IMR-90 (cell line): ENCODE measurements around the gene OTUB2. TPM values are rescaled to one million over a fixed set of nuclear protein-coding genes. Genes with fewer than 3 reads are reported as not detected.
A peak's percentile ranks its signal among the peaks of the same experiment; 100 is the strongest.

Experiments
- ATAC-seq: fragments of 200-7000 bp; cut with Tn5 transposase; 2 replicates; pipeline ENCODE4 v1.9.1; 2020; ENCODE audit warnings: low read depth, mild to moderate bottlenecking, moderate library complexity
- BruUV-seq: library from RNA; stranded (reverse); fragments of 400-500 nt; replicated peaks from 2 replicates; lab custom pipeline; 2021; lab: Mats Ljungman, UMichigan
- CTCF ChIA-PET: fragments of 300-600 bp; formaldehyde crosslinking; extraction: SDS; loops from one replicate; lab custom pipeline; 2021; ENCODE audit warnings: antibody characterized with exemption; lab: Yijun Ruan, JAX
- POLR2A ChIA-PET: fragments of 300-600 bp; sonication (Branson Sonifier 250); formaldehyde crosslinking; loops from one replicate; lab custom pipeline; 2022; ENCODE audit warnings: antibody characterized with exemption; ENCODE audit not compliant: unreplicated experiment; lab: Charles Lee
- DNase-seq: peaks from one replicate; pipeline ENCODE4 v3.0.0; 2013
- H2AFZ ChIP-seq: replicated peaks from 2 replicates; pipeline ENCODE3; 2013; ENCODE audit warnings: low read length, mild to moderate bottlenecking; ENCODE audit not compliant: poor library complexity
- H2AK5ac ChIP-seq: 2 replicates; pipeline ENCODE4 v1.6.1; 2013; ENCODE audit warnings: low read depth, low read length, inconsistent platforms
- H2AK9ac ChIP-seq: replicated peaks from 2 replicates; pipeline ENCODE3; 2013; ENCODE audit warnings: mild to moderate bottlenecking, low read depth, low read length, moderate library complexity; ENCODE audit not compliant: poor library complexity
- H2BK120ac ChIP-seq: 2 replicates; pipeline ENCODE4 v1.6.1; 2013; ENCODE audit warnings: low read depth, low read length, inconsistent platforms
- H2BK15ac ChIP-seq: 3 replicates; pipeline ENCODE4 v1.6.1; 2013; ENCODE audit warnings: low read depth, low read length, inconsistent platforms
- H2BK20ac ChIP-seq: 2 replicates; pipeline ENCODE4 v1.6.1; 2013; ENCODE audit warnings: low read depth, mild to moderate bottlenecking, inconsistent platforms, low read length, moderate library complexity
- H2BK5ac ChIP-seq: 2 replicates; pipeline ENCODE4 v1.6.1; 2013; ENCODE audit warnings: mild to moderate bottlenecking, low read depth, low read length, inconsistent platforms; ENCODE audit not compliant: poor library complexity, severe bottlenecking
- H3K14ac ChIP-seq: replicated peaks from 2 replicates; pipeline ENCODE4 v1.6.1; 2013; ENCODE audit warnings: low read depth, low read length, inconsistent platforms
- H3K18ac ChIP-seq: 2 replicates; pipeline ENCODE4 v1.6.1; 2013; ENCODE audit warnings: low read depth, low read length, control low read depth
- H3K23ac ChIP-seq: 2 replicates; pipeline ENCODE4 v1.6.1; 2013; ENCODE audit warnings: low read depth, low read length, inconsistent platforms
- H3K27ac ChIP-seq: 2 replicates; pipeline ENCODE4 v1.5.1; 2013; ENCODE audit warnings: mild to moderate bottlenecking, control low read depth, low read length; ENCODE audit not compliant: insufficient read depth
- H3K27me3 ChIP-seq: 2 replicates; pipeline ENCODE4 v1.6.1; 2013; ENCODE audit warnings: low read length; ENCODE audit not compliant: control insufficient read depth, insufficient read depth
- H3K36me3 ChIP-seq: 2 replicates; pipeline ENCODE4 v1.6.1; 2013; ENCODE audit warnings: low read length, mixed read lengths; ENCODE audit not compliant: control insufficient read depth, insufficient read depth
- H3K4ac ChIP-seq: 2 replicates; pipeline ENCODE4 v1.6.1; 2013; ENCODE audit warnings: low read depth, low read length, inconsistent platforms
- H3K4me1 ChIP-seq: 2 replicates; pipeline ENCODE4 v1.6.1; 2013; ENCODE audit warnings: low read length, mixed read lengths; ENCODE audit not compliant: control insufficient read depth, insufficient read depth
- H3K4me2 ChIP-seq: 2 replicates; pipeline ENCODE4 v1.6.1; 2013; ENCODE audit warnings: low read depth, mild to moderate bottlenecking, control low read depth, low read length, moderate library complexity
- H3K4me3 ChIP-seq: 2 replicates; pipeline ENCODE4 v1.5.1; 2013; ENCODE audit warnings: low read depth, mild to moderate bottlenecking, control low read depth, low read length, moderate library complexity; ENCODE audit not compliant: insufficient read depth
- H3K56ac ChIP-seq: 2 replicates; pipeline ENCODE4 v1.6.1; 2013; ENCODE audit warnings: low read length, inconsistent platforms; ENCODE audit not compliant: insufficient read depth; ENCODE audit errors: extremely low read depth
- H3K79me1 ChIP-seq, 2 experiments: 2 replicates each; pipeline ENCODE4 v1.6.1; 2013; ENCODE audit warnings: low read length in 2 of 2, inconsistent platforms in 1 of 2, low read depth in 1 of 2
- H3K9ac ChIP-seq: 2 replicates; pipeline ENCODE4 v1.6.1; 2013; ENCODE audit warnings: low read depth, low read length, control low read depth
- H3K9me1 ChIP-seq: 2 replicates; pipeline ENCODE4 v1.6.1; 2013; ENCODE audit warnings: low read length, inconsistent platforms; ENCODE audit not compliant: insufficient read depth
- H3K9me3 ChIP-seq: 2 replicates; pipeline ENCODE4 v1.6.1; 2013; ENCODE audit warnings: low read length; ENCODE audit not compliant: control insufficient read depth, insufficient read depth
- H4K20me1 ChIP-seq: 2 replicates; pipeline ENCODE4 v1.6.1; 2013; ENCODE audit warnings: low read length, inconsistent platforms; ENCODE audit not compliant: insufficient read depth
- H4K5ac ChIP-seq: 2 replicates; pipeline ENCODE4 v1.6.1; 2013; ENCODE audit warnings: mild to moderate bottlenecking, low read depth, low read length, control low read depth
- H4K8ac ChIP-seq, 2 experiments: 2 replicates each; pipeline ENCODE4 v1.6.1; 2013; ENCODE audit warnings: low read depth in 2 of 2, low read length in 2 of 2, control low read depth in 1 of 2, inconsistent platforms in 1 of 2
- H4K91ac ChIP-seq: 2 replicates; pipeline ENCODE4 v1.6.1; 2013; ENCODE audit warnings: low read depth, low read length, inconsistent platforms; ENCODE audit not compliant: insufficient read depth
- CTCF ChIP-seq: conservative IDR thresholded peaks from 2 replicates; pipeline ENCODE4 v1.5.1; 2012; ENCODE audit warnings: mild to moderate bottlenecking, low read depth, low read length, improper control_type of control experiment
- WGBS, 2 experiments: methylation state at CpG; one replicate each; pipeline versions ENCODE4 v1.1.5 to v1.1.7; 2013; ENCODE audit warnings: missing lambda C conversion rate in 2 of 2; ENCODE audit not compliant: insufficient read length in 1 of 2; ENCODE audit errors: extremely low coverage in 2 of 2; 5-methylcytosine and 5-hydroxymethylcytosine counted together
- dilution Hi-C: fragments of 300-500 bp; cut with HindIII; formaldehyde crosslinking; loops from one replicate; pipeline ENCODE4 v1.14.3; 2018; ENCODE audit warnings: low sequenced_read_pairs; ENCODE audit not compliant: unreplicated experiment
- in situ Hi-C: fragments of 300-500 bp; cut with MboI; formaldehyde crosslinking; loops from 3 replicates; pipeline ENCODE4 v1.14.3; 2019; ENCODE audit warnings: low sequenced_read_pairs, inconsistent platforms, mixed read lengths
- intact Hi-C: fragments of 100-400 bp; cut with micrococcal nuclease; formaldehyde crosslinking; loops from 2 replicates; pipeline ENCODE4 v1.10.0; 2022
- polyA plus RNA-seq, 3 experiments: library from polyadenylated mRNA; depleted of rRNA; stranded (reverse); fragments of >200 nt; gene quantifications; 2 replicates each; pipeline ENCODE4 v1.2.3, GENCODE V29; 2012; ENCODE audit warnings: low replicate concordance in 1 of 3
- total RNA-seq: library from RNA; depleted of rRNA; stranded (reverse); fragments of >200 nt; gene quantifications from 2 replicates; pipeline ENCODE4 v1.2.3, GENCODE V29; 2012

Gene OTUB2
- total and polyA plus RNA-seq, 2 of the 4 experiments (the other 2 are of a cell fraction) = 1.1 to 2.5 TPM

GRCh38 chr14:93981316-93982229, 44.6 kb upstream of the OTUB2 start:
- peak overlapping the region; percentile 57 for H2BK20ac ChIP-seq
- peaks cover 34% of the 10 kb centered on the region for H3K9me1 ChIP-seq
- peak overlapping the region; percentile 63 for H4K91ac ChIP-seq
- peak overlapping the region; percentile 72 for H3K14ac ChIP-seq
- H3K9me3 ChIP-seq = peaks cover 2% of the 10 kb centered on the region; the same call in 1 of the 2 replicates
- no peak overlapping the region for H3K9ac ChIP-seq
- no TSS peak for BruUV-seq
- no peak overlapping the region for H3K4me3 ChIP-seq
- 98% methylated on average over 4 of the region's 9 CpGs; no CpG with 5 or more reads in 1 of the 2 experiments for WGBS, 2 experiments
- peak overlapping the region in 1 of 2 experiments; percentile 37; a peak in 2 of 4 replicates for H4K8ac ChIP-seq
- peak overlapping the region; percentile 67 for H3K4ac ChIP-seq
- no peak overlapping the region for H3K23ac ChIP-seq
- no peak overlapping the region for H3K27ac ChIP-seq
- H2AFZ ChIP-seq = peak overlapping the region; percentile 68
- CTCF ChIA-PET = no interaction called here
- no peaks in the 10 kb centered on the region for H3K36me3 ChIP-seq
- ATAC-seq (no peak), DNase-seq (no peak)
- H3K4me1 ChIP-seq = peaks cover 30% of the 10 kb centered on the region
- TF ChIP-seq CTCF = no peak
- H4K5ac ChIP-seq = peak overlapping the region; percentile 11; the same call in 1 of the 2 replicates
- in situ Hi-C loops (no loop called here), intact Hi-C loops (no loop called here), dilution Hi-C loops (no loop called here)
- no peaks in the 10 kb centered on the region for H3K79me1 ChIP-seq
- peak overlapping the region; percentile 39 for H2BK120ac ChIP-seq
- H3K18ac ChIP-seq = peak overlapping the region; percentile 21
- H4K20me1 ChIP-seq = no peaks in the 10 kb centered on the region
- H3K4me2 ChIP-seq = peak overlapping the region; percentile 31; the same call in 1 of the 2 replicates
- H3K56ac ChIP-seq = no peak overlapping the region
- peak overlapping the region; percentile 19 for H2BK5ac ChIP-seq
- H2BK15ac ChIP-seq = peak overlapping the region; percentile 62; the same call in 1 of the 3 replicates
- peak overlapping the region; percentile 36 for H2AK5ac ChIP-seq
- peak overlapping the region; percentile 79 for H2AK9ac ChIP-seq
- no peaks in the 10 kb centered on the region for H3K27me3 ChIP-seq
- POLR2A ChIA-PET = no interaction called here
